ENCODE data around the gene BTNL3.

The BTNL3 gene

GRCh38 chr5:181024245-181025064 lies 35.8 kb downstream of the BTNL3 start:
- Histone ChIP-seq H3K27ac (ENCODE audit: low read depth, low read length) (no peak overlapping the region), H3K4me3 (ENCODE audit: low read depth in 1 of 2, low read length in 2 of 2) (no peak overlapping the region), H3K36me3 (ENCODE audit: insufficient read depth, low read length) (no peaks in the 10 kb centered on the region), H3K27me3 (ENCODE audit: control insufficient read depth in 1 of 2, insufficient read depth in 2 of 2, low read length in 2 of 2) (no peaks in the 10 kb centered on the region), H3K4me1 (ENCODE audit: insufficient read depth, low read length) (no peaks in the 10 kb centered on the region), H3K9ac (ENCODE audit: low read length) (no peak overlapping the region), H3K9me3 (ENCODE audit: low read length) (peaks cover 9% of the 10 kb centered on the region)

GRCh38 chr5:181027452-181028031 lies 38.9 kb downstream of the BTNL3 start:
- Histone ChIP-seq H3K36me3 (ENCODE audit: insufficient read depth, low read length) (no peaks in the 10 kb centered on the region), H3K27me3 (ENCODE audit: control insufficient read depth in 1 of 2, insufficient read depth in 2 of 2, low read length in 2 of 2) (no peaks in the 10 kb centered on the region), H3K4me1 (ENCODE audit: insufficient read depth, low read length) (no peaks in the 10 kb centered on the region), H3K9me3 (ENCODE audit: low read length) (peaks cover 6% of the 10 kb centered on the region), H3K4me3 (ENCODE audit: low read depth in 1 of 2, low read length in 2 of 2) (no peak overlapping the region), H3K9ac (ENCODE audit: low read length) (no peak overlapping the region), H3K27ac (ENCODE audit: low read depth, low read length) (no peak overlapping the region)

DNA sequence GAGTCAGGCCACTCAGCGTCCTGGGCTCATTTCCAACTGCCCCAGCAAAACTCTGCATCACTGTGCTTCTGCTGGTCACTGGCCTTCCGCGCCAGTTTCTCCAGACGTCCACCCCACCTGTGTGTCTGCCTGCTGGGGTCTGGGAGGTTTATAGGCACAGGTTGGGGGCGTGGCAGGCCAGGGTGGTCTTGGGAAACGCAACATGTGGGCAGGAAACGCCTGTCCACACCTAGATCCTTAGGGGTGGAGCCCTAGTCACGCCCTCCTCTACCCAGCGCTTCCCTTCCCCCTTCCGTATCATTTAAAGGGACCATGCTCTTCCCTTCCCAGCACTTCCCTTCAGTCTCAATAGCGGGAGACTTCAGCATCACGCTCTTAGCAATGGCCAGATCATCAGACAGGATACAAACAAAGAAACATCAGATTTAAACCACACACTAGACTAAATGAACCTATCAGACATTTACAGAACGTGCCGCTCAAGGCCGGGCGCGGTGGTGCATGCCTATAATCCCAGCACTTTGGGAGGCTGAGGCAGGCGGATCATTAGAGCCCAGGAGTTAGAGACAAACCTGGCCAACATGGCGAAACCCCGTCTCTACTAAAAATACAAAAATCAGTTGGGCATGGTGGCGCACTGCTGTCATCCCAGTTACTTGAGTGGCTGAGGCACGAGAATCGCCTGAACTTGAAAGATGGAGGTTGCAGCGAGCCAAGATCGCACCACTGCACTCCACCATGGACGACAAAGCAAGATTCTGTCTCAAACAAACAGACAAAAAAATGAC lies 39.6 kb downstream of the BTNL3 start:
- Histone ChIP-seq H3K9me3 (ENCODE audit: low read length) (peaks cover 6% of the 10 kb centered on the region), H3K27ac (ENCODE audit: low read depth, low read length) (no peak overlapping the region), H3K4me3 (ENCODE audit: low read depth in 1 of 2, low read length in 2 of 2) (no peak overlapping the region), H3K4me1 (ENCODE audit: insufficient read depth, low read length) (no peaks in the 10 kb centered on the region), H3K9ac (ENCODE audit: low read length) (no peak overlapping the region), H3K27me3 (ENCODE audit: control insufficient read depth in 1 of 2, insufficient read depth in 2 of 2, low read length in 2 of 2) (no peaks in the 10 kb centered on the region), H3K36me3 (ENCODE audit: insufficient read depth, low read length) (no peaks in the 10 kb centered on the region)

DNA sequence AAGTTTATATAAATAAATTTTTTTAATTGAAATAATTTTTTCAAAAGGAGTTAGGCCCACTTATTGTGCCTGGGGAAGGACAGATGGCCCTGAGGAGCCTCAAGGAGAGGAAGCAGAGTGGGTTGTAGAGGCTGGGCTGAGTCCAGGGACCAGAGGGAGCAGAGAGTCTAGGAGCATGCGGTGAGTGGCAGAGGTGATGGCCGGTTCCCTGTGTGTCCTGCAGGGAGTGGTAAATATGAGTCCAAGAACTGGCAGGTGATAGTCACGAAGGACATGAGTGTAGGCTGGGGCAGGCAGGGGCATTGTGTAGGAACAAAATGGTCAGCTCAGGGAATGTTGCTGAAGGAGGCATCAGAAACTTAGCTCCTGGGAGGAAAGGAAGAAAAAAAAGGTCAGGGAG lies 43.1 kb downstream of the BTNL3 start:
- no peak overlapping the region for H3K27ac ChIP-seq (ENCODE audit: low read depth, low read length)
- no peak overlapping the region for H3K4me3 ChIP-seq (ENCODE audit: low read depth in 1 of 2, low read length in 2 of 2)
- H3K36me3 ChIP-seq (ENCODE audit: insufficient read depth, low read length): no peaks in the 10 kb centered on the region
- peaks cover 0 to 1% of the 10 kb centered on the region in 2 donors for H3K27me3 ChIP-seq (ENCODE audit: control insufficient read depth in 1 of 2, insufficient read depth in 2 of 2, low read length in 2 of 2)
- H3K9me3 ChIP-seq (ENCODE audit: low read length): no peaks in the 10 kb centered on the region
- H3K9ac ChIP-seq (ENCODE audit: low read length): no peak overlapping the region
- H3K4me1 ChIP-seq (ENCODE audit: insufficient read depth, low read length): no peaks in the 10 kb centered on the region

DNA sequence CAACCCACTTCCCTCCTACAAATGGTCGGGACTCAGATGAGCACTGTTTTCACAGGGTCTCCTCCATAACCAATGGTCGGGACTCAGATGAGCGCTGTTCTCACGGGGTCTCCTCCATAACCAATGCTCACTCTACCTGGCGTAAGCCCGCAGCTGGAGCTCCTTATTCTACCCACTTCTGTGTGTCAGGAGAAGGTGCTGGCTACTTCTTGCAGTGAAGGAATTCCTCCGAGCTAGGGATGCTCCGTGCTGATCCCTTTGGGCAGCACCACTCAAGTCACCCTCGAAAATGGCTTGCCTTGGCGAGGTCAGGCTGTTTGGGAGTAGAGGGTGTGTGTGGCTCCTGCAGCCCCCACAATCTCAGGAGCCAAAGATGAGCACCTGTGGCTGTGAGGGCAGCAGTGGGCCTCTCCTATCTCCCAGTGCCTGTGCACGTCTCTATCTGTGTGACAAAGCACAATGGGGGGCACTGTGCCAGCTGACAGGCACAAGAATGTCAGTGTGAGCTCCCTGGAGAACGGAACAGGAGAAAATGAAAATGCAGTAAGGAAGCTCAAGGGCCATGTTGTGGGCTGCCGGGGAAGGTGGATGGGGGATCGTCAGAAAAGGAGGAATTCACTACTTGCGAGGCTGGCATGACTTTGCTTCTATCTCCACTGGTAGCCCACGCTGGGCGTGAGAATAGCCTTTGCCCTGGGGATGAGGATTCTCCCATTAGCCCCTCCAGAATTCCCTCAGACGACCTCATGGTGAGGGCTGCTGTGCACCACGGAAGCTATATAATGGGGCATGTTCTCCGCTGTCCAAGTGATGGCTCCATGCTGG lies 47.6 kb downstream of the BTNL3 start:
- no peaks in the 10 kb centered on the region for H3K36me3 ChIP-seq (ENCODE audit: insufficient read depth, low read length)
- peaks cover 0 to 9% of the 10 kb centered on the region in 2 donors for H3K27me3 ChIP-seq (ENCODE audit: control insufficient read depth in 1 of 2, insufficient read depth in 2 of 2, low read length in 2 of 2)
- no peak overlapping the region for H3K27ac ChIP-seq (ENCODE audit: low read depth, low read length)
- H3K4me1 ChIP-seq (ENCODE audit: insufficient read depth, low read length): no peaks in the 10 kb centered on the region
- no peak overlapping the region for H3K4me3 ChIP-seq (ENCODE audit: low read depth in 1 of 2, low read length in 2 of 2)
- H3K9me3 ChIP-seq (ENCODE audit: low read length): no peaks in the 10 kb centered on the region
- H3K9ac ChIP-seq (ENCODE audit: low read length): no peak overlapping the region

DNA sequence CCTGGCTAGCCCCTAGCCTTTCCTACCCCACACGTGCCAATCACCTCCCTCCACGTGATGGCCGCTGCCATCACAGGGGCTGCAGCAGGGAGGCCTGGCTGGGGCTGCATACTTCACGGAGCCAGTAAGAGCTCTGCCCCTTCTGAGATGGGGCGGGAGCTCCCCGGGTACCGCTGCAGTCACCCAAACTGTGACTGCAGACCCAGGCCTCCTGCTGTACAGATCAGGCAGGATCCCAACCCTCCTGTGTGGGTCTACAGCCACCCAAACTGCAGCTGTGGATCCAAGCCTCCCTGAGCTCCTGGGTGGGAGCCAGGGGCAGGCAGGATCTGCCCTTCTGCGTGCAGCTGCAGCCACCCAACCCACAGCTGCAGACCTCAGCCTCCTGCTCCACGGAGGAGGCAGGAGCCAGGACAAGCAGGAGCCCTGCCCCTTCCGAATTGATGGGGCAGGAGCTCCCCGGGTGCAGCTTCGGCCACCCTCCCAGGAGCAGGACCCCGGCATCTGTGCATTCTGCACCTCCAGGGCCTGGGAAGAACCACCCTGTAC lies 48.2 kb downstream of the BTNL3 start:
- Histone ChIP-seq H3K27me3 (ENCODE audit: control insufficient read depth in 1 of 2, insufficient read depth in 2 of 2, low read length in 2 of 2) (peaks cover 0 to 9% of the 10 kb centered on the region in 2 donors), H3K9ac (ENCODE audit: low read length) (no peak overlapping the region), H3K27ac (ENCODE audit: low read depth, low read length) (no peak overlapping the region), H3K4me3 (ENCODE audit: low read depth in 1 of 2, low read length in 2 of 2) (no peak overlapping the region), H3K9me3 (ENCODE audit: low read length) (no peaks in the 10 kb centered on the region), H3K4me1 (ENCODE audit: insufficient read depth, low read length) (no peaks in the 10 kb centered on the region), H3K36me3 (ENCODE audit: insufficient read depth, low read length) (no peaks in the 10 kb centered on the region)

- Histone ChIP-seq H3K27me3 (ENCODE audit: control insufficient read depth in 1 of 2, insufficient read depth in 2 of 2, low read length in 2 of 2) (peaks cover 0 to 9% of the 10 kb centered on the region in 2 donors), H3K36me3 (ENCODE audit: insufficient read depth, low read length) (no peaks in the 10 kb centered on the region), H3K9me3 (ENCODE audit: low read length) (no peaks in the 10 kb centered on the region), H3K9ac (ENCODE audit: low read length) (no peak overlapping the region), H3K27ac (ENCODE audit: low read depth, low read length) (no peak overlapping the region), H3K4me3 (ENCODE audit: low read depth in 1 of 2, low read length in 2 of 2) (no peak overlapping the region), H3K4me1 (ENCODE audit: insufficient read depth, low read length) (no peaks in the 10 kb centered on the region)
Measured at GRCh38 chr5:181037365-181037861, 48.8 kb downstream of the BTNL3 start.

GRCh38 chr5:181039471-181039870 lies 50.8 kb downstream of the BTNL3 start:
- Histone ChIP-seq H3K36me3 (ENCODE audit: insufficient read depth, low read length) (no peaks in the 10 kb centered on the region), H3K9ac (ENCODE audit: low read length) (no peak overlapping the region), H3K27ac (ENCODE audit: low read depth, low read length) (no peak overlapping the region), H3K27me3 (ENCODE audit: control insufficient read depth in 1 of 2, insufficient read depth in 2 of 2, low read length in 2 of 2) (peaks cover 0 to 13% of the 10 kb centered on the region in 2 donors), H3K9me3 (ENCODE audit: low read length) (no peaks in the 10 kb centered on the region), H3K4me1 (ENCODE audit: insufficient read depth, low read length) (no peaks in the 10 kb centered on the region), H3K4me3 (ENCODE audit: low read depth in 1 of 2, low read length in 2 of 2) (no peak overlapping the region)

GRCh38 chr5:181039931-181040630 lies 51.4 kb downstream of the BTNL3 start, which contains the start of gene BTNL9:
Gene BTNL9 (plus strand): TSS chr5:181040266. CDS start chr5:181045490, 5,224 bp downstream.
- H3K27ac ChIP-seq (ENCODE audit: low read depth, low read length): no peak within 1 kb of the TSS
- no peaks in the 10 kb centered on the region for H3K36me3 ChIP-seq (ENCODE audit: insufficient read depth, low read length)
- H3K9me3 ChIP-seq (ENCODE audit: low read length): no peaks in the 10 kb centered on the region
- no peak within 1 kb of the TSS for H3K4me3 ChIP-seq (ENCODE audit: low read depth in 1 of 2, low read length in 2 of 2)
- peaks cover 0 to 13% of the 10 kb centered on the region in 2 donors for H3K27me3 ChIP-seq (ENCODE audit: control insufficient read depth in 1 of 2, insufficient read depth in 2 of 2, low read length in 2 of 2)
- H3K9ac ChIP-seq (ENCODE audit: low read length): no peak within 1 kb of the TSS
- no peaks in the 10 kb centered on the region for H3K4me1 ChIP-seq (ENCODE audit: insufficient read depth, low read length)

DNA sequence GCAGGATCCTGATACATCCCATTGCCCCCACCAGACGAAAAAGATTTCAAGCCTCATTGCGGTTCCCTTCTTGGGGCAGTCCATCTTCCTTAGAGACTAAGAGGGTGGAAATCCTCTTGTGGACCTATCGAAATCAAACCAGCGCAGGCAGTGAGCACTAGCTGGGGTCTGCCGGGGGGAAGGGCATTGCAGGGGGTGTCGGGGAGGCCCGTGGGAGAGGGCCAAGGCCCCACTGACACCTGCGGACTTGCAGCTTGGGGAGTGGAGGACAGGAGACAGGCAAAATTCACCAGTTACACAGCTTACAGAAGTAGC lies 51.9 kb downstream of the BTNL3 start:
- Histone ChIP-seq H3K4me3 (ENCODE audit: low read depth in 1 of 2, low read length in 2 of 2) (no peak overlapping the region), H3K9ac (ENCODE audit: low read length) (no peak overlapping the region), H3K36me3 (ENCODE audit: insufficient read depth, low read length) (no peaks in the 10 kb centered on the region), H3K27ac (ENCODE audit: low read depth, low read length) (no peak overlapping the region), H3K4me1 (ENCODE audit: insufficient read depth, low read length) (no peaks in the 10 kb centered on the region), H3K9me3 (ENCODE audit: low read length) (no peaks in the 10 kb centered on the region), H3K27me3 (ENCODE audit: control insufficient read depth in 1 of 2, insufficient read depth in 2 of 2, low read length in 2 of 2) (peaks cover 0 to 13% of the 10 kb centered on the region in 2 donors)

Measured in muscle layer of colon (tissue), 2 donors.